HG02885 (cell line): ENCODE results near the gene RAB31.
"Not testable (repeated sequence)": the region's sequence is repeated elsewhere in the genome, so short reads cannot be mapped to it uniquely, and the experiment has no call there.

Experiments used
- ATAC-seq: cut with Tn5 transposase; IDR thresholded peaks from one replicate; pipeline ENCODE4 v1.9.1; 2021; ENCODE audit warnings: mild to moderate bottlenecking; ENCODE audit not compliant: unreplicated experiment, poor library complexity

The RAB31 gene, protein sequence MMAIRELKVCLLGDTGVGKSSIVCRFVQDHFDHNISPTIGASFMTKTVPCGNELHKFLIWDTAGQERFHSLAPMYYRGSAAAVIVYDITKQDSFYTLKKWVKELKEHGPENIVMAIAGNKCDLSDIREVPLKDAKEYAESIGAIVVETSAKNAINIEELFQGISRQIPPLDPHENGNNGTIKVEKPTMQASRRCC

DNA sequence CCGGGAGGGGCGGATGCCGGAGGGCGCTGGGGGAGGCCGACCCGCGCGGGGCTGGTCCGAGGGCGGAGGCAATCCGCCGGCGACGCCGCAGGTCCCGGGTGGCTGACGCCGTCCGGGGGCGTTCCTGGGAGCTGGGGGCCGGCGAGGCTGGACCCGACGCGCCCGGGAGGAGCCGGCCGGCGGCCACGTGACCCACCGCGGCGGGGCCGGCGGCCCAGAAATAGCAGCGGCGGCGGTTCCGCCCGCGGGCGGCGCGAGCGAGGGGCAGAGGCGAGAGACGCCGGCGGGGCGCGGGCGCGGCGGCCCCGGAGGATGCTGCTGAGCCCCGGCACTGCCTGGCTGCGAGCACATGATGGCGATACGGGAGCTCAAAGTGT, at the start of gene RAB31:
Gene RAB31 (plus strand): TSS at position 245 of the 377 bp plus-strand sequence. CDS start 105 bp downstream, at position 350.
- peak; percentile 39 for ATAC-seq

DNA sequence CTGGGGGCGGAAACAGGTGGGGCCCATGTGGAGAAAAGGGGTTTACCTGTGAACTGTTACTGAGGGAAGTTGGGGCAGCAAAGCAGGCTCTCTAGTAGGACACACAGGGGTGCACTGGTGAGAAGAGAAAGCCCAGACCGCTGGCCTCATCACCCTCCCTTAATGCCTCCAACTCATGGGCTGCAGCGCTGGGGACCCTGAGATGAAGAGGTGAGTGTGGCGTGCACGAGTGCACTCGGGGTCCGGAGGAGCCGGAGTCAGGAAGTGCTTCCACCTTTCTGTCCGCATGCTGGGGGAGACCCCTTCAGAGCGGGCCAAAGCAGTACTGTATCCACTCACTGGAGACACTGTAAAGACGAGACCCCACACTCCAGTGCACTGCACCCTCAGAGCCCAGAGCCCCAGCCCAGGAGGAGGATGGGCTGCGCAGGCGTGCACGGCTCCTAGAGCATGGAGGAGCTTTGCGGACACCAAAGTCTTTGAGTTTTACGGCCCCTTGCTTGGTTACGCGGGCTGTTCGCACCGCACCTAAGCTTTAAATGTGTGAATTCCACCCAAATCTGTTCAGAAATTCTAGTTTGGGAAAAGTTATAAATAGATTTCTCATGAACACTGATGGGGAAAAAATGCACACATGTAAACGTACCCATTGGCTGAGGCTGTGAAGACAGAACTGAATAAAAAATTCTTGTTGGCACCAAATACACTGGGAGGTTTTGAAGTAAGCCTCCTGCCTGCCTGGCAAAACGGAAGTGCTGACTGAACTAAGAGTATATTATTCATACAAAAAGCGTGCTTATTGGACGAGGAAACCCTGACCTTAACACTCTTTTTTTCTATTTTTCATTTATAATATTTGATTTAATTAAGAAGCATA, 48.4 kb upstream of the RAB31 start:
- ATAC-seq, result no peak

DNA sequence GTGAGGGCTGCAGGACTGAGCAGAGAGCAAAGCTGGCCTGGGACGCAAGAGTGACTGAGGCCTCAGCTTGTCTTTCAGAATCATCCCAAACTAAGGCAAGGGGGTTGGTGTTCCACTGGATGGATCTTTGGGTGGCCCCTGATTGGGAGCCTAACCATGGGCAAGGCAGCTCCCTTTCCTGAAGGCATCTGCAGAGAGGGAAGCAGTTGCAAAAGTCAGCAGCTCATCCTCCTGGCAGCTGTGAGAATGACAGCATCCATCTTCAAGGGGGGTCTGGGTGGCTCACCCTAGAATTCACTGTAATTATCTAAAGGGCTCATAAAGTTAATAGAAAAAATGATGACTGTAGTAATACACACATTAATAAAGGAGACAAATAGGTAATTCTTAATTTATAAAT, 46.5 kb upstream of the RAB31 start:
- ATAC-seq, result no peak

DNA sequence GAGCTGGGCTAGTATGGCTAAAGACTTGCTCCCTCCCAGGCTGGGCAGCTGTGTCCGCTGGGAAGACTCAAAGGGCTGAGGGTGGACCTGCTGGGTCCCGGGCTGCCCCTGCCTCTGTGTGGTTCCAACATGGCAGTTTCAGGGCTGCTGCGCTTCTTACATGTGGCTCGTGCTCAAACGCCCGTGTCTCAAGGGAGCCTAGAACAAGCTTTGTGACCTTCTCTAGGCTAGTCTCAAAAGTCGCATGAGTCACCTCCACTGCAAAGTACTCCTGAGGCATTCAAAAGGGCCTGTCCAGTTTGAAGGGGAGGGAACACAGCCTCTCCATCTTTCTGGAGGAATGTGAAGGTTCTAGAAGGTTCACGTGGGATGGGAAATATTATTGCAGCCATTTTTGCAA, 44.7 kb upstream of the RAB31 start:
- no peak for ATAC-seq

DNA sequence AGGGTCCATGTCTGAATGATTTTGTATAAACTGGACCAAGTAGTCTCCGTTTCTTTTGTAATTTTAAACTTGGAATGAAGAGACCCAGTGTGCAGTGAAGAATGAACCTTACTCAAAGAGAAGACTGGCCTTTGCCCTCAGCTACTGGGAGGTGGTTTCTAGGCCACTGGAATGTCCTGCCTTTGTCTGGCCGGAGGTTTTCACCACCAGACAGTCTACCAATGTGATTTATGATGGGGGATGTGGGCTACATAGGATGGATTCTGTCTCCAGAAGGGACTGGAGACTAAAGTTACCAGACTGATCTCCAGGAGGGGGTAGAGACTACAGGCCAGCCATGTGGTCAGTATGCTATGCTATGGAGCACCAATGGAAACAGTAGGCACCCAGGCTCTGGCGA, 42.8 kb upstream of the RAB31 start:
- no peak for ATAC-seq

DNA sequence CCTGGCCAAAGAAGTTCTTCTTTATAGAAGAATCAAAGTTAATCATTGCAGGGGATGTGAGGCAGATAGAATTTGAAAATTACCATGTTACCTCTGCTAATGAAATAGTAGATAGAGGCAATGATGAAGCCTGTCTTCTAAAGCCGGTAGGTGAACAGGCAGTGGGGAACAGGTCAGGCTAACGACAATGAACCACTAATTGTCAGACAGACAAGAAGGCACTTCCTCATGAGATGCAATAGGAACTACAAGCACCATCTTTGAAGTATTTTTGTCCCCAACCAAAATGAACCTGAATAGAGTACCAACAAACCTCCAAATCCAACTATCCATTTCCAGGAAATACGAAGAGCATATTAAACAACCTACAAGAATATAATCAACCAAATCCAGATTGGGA, 41.6 kb upstream of the RAB31 start:
- no peak for ATAC-seq

DNA sequence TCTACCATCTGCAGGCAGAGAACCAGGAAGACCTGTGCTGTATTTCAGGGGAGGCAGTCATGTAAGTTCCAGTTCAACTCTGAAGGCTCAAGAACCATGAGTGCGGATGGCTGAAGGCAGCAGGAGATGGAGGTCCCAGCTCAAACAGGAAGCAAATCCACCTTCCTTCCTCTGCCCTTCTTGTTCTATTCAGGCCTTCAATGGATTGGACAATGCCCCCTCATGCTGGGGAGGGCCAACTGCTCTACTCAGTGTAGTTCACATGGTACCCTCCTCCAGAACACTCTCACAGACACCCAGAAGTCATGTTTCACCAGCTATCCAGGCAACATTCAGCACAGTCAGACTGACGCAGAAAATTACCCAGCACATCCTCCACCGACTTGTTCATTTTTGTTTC, 39.1 kb upstream of the RAB31 start:
- no peak for ATAC-seq

DNA sequence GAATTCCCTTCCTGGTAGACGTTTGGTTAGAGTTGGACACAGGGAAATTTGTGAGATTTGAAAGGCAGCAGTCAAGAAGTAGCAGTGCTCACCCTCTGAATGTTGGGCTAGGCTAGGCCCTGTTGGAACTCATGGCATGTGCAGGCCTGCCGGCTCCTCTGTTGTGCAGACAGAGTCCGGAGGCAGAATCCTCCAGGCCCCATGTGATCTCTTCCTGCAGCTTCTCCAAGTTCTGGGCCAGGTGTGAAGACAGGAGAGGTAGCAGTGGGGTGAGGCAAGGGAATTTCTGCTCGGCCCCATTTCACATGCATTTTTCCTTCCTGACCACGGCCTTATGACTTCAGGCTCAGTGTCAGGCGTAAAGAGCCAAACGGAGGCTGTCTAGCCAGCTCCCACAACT, 36.9 kb upstream of the RAB31 start:
- ATAC-seq, result no peak

DNA sequence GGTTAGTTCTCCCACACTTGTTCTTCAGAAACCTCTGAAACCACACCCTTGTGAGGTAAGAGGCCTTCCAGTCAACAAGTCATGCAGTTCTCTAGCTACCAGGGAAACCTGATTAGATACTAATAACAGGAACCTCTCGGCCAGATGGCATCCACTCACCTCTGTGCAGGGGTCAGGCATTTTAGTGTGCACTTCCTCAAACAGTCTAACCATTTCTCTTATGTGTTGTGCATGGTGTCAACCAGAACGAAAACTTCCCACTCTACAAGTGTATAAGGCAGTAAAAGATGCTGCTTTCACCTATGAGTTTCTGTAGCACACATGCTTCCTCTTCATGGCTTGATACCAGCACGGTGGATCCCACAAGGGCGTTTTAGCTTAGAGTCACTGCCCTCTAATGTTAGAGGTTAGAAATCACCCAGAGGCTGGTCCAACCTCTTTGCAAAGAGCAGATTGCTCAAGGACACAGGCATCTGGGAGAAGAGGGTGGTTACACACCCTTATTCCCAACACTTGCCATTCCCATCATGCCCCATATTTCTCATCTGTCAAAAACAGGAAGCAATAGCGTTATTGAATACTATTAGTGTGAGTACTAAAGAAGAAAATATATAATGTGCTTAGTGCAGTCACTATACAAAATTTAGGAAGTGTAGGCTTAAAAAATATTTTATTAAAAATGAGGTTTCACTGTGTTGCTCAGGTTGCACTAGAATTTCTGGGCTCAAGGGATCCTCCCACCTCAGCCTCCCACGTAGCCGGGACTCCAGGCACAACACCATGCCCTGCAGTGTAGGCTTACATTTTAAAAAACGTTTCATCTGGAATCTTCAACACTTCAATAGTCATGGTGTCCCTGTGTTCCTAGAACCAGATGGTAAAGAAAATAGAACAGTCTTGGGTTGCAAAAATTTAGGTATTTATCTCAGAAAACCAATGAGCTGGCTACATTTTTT, 34.5 kb upstream of the RAB31 start:
- ATAC-seq, result peak; percentile 97

DNA sequence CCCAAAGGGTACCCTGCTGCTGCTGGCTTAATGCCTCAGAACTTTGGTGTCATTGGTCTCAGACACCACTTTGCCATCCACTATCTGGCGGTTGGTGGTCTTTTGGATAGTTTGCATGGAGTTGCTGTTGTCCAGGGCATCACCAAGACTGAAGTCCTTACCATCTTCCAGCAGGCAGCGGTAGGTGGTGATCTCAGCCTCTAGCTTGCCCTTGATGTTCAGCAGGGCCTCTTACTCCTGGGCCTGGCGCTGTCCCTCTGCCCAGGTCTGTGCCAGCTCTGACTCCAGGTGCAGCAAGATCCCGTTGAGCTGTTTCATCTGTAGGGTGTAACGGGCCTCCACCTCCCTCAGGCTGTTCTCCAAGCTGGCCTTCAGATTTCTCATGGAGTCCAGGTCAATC, 29.9 kb upstream of the RAB31 start:
- ATAC-seq, result not testable (repeated sequence)

DNA sequence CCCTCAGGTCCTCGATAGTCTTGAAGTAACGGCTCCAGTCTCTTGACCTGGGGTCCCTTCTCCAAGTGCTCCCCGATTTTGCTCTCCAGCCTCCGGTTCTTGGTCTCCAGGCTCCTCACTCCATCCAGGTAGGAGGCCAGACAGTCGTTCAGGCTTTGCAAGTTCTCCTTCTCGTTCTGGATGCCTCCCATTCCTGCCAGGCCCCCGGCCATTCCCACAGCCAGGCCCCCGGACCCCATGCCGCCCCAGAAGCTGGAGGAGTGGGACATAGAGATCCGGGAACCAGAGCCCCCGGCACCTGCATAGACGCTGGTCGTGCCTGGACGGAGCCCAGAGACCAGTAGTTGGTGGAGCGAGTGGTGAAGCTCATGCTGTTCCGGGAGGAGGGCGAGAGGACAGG, 29.0 kb upstream of the RAB31 start:
- ATAC-seq, result no peak

DNA sequence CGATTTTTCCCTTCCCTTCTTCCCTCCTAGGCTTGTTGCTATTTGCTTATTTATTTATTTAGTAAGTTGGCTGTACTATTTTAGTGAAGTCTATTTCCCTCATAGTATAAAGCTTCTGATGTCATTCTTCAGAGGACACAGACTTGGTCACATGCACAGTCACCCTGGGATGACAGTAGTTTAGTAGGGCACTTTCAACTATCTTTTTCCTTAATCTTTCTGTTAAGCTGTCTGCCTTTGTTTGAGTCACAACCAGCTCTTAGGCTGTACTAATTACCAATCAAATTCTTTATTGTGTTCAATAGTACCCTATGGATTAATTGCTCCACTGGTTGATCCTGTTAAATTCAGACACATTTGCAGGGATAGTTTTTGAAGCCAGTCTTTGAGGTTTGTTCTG, 26.9 kb upstream of the RAB31 start:
- no peak for ATAC-seq

DNA sequence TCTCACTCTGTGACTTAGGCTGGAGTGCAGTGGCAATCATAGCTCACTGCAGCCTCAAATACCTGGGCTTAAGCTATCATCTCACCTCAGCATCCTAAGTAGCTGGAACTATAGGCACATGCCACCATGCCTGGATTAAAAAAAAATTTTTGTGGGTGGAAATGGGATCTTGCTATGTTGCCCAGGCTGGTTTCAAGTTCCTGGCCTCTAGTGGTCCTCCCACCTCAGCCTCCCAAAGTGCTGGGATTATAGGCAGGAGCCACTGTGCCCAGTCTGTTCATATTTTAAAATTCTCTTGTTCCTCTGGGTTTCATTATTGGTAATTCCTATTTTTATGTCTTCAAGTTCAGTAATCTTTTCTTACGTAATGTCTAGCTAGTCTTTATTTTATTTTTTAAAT, 25.5 kb upstream of the RAB31 start:
- ATAC-seq, result no peak

DNA sequence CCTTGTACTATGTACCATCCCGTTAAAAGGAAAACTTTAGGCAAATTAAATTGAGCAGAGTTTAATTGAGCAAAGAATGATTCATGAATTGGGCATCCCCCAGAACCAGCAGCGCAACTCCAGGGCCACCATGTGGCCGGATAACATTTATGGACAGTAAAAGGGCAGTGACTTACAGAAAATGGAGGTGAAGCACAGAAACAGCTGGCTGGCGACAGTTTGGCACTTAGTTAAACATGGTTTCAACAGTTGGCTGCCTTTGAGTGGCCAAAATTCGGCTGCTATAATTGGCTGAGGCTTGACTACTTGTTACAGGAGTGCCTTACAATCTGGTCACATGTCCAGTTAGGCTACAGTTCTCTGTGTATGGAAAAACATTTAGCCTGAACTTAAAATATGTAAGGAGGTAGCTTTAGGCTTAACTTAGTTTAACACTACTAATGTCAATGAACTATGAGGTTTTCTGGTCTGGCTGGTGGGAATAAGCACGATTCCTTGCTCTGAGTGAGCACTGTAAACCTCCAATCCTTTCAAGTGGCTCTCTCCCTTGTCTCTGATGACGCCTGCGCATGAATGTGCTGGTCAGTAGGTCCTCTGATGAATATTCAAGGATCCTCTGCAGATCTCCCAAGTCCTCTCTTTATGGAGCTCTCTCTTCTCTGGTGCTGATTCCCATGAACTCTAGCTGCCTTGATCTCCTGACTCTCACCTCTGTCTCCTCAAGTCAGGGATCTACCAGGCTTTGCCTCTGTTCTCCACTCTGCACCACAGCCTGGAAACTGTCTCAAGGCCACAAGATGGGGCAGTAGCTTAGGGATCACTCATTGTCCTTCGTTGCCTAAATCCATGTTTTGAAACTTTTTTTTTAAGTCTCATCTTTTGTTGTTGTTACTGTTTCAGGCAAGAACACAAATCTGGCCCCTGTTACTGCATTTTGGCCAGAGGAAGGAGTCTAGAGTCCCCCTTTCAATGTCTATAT, 24.4 kb upstream of the RAB31 start:
- ATAC-seq, result no peak

DNA sequence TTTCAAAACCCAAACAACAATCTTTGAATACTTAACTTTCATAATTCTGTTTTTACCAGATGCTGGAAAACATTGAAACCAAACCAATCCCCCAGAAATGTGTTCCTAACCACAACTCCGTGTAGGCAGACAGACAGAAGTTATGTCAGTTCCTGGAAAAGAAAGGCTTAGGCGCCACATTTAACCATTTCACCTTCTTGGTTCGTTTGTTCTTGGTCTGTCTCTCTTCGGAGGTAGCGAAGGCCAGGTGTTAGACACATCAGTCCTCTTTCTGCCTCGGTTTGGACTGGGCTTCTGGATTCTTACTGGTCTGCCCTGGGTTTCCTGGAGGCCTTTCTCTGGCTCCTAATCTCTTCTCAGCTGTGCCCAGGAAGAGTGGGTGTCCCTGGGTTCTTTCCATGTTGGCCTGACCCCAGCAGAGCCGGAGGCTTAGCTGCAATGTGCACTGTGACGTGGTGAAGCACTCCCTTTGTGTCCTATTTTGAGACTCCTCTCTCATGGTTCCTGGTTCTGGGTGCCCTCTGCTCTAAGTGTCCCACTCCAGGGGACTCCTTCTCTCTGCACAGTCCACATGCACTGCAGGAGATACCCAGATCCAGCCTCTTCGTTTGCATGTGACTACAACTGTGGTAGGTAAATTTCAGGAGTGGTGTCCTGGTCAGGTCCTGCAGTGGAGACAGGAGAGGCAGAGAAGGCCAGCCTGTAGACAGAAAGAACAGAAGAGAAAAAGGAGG, 23.1 kb upstream of the RAB31 start:
- ATAC-seq, result no peak

DNA sequence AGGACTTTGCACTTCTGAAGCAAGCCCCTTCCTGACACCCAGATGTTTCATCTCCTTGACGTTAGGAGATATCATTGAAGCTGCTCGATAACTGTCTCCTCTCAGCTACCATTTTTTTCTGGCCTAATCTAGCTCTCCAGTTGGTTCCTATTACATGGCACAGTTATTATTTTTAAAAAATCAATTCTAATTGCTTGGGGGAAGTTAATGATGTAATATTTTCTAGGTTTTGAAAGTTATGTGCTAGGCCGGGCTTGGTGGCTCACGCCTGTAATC, 22.5 kb upstream of the RAB31 start:
- no peak for ATAC-seq

DNA sequence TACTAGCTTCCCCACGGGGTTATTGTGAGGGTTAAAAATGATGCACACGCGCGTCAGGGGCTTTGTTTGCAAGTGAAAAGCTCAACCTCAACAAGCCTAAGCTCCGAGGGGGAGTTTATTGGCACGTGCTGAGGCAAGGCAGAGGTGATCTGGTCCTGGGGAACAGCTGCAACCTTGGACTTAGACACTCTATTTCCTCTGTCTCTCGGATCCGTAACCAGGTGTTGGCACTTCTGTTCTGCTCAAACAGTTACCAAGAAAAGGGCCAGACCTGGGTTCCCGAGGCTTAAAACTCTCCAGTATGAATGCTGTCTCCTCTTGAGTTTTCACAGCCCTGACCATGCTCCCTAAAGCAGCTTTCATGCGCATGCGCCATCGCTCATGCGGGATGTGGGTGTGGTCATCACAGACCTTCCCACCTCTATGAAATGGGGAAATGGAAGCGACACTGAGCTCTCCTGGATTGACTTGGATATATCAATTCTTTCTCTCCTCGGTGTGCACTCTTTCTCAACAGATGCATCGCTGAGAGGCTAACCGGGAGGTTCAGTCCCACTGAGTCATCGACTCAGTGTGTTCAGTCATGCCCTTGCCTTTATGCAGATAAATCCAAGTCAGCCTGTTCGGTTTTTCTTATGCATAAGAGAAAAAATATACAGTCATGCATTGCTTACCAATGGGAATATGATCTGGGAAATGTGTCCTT, 19.9 kb upstream of the RAB31 start:
- no peak for ATAC-seq

DNA sequence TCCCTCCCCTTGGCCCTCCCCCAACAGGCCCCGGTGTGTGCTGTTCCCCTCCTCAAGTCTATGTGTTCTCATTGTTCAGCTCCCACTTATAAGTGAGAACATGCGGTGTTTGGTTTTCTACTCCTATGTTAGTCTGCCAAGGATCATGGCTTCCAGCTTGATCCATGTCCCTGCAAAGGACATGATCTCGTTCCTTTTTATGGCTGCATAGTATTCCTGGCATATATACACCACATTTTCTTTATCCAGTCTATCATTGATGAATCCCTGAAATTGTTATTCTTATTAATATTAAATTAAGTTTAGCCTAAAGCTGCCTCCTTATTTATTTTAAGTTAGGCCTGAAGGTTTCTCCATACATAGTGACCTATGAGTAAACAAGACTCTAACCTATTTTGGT, 18.8 kb upstream of the RAB31 start:
- ATAC-seq, result no peak
